HG03159 (cell line): Measurements from ENCODE around the gene GRIK3.

Experiments used
- ATAC-seq: cut with Tn5 transposase; IDR thresholded peaks from one replicate; pipeline ENCODE4 v1.9.1; 2021; ENCODE audit warnings: mild to moderate bottlenecking, moderate library complexity; ENCODE audit not compliant: unreplicated experiment

GRIK3 gene

DNA sequence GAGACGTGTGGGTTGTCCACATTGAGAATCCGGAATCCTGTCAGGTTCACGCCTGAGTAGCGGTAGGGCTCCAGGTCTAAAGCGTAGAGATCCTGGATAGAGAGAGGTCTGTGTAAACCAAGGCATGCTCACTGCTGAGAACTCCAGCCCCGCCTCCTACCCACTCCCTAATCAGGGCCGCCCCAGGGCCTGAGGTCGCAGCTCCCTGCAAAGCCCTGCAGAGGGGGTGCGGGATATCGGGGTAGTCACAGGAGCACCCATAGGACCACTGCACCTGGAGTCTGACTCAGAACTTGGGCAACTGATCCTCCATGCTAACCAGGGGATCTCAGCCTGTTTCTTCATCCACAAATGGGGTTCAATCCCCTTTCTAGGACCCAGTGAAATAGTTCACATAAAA is 174.4 kb downstream of the GRIK3 start:
- ATAC-seq = no peak

GRCh38 chr1:36858981-36859380 is 175.3 kb downstream of the GRIK3 start:
- no peak for ATAC-seq

- ATAC-seq = no peak
These were observed 175.8 kb downstream of the GRIK3 start for GRCh38 chr1:36858553-36858952.

DNA sequence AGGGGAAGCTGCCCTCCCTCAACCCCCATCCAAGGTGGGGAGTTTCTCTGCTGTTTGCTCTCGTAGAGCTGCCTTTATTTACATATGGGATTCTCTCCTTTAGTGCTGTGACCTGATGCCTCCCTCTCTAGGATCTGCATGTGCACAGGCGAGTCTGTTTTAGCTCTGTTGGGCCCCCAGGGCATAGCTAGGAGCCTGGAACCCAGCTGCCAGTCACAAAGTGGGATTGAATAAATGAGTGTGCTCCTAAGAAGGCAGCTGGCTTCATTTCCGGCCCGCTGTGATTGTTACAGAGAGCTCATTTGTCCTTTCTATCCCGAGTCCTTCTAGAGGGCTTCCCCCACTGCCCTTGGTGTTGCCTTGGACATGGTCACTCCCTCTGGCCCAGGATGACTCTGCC is 176.6 kb downstream of the GRIK3 start:
- no peak for ATAC-seq

DNA sequence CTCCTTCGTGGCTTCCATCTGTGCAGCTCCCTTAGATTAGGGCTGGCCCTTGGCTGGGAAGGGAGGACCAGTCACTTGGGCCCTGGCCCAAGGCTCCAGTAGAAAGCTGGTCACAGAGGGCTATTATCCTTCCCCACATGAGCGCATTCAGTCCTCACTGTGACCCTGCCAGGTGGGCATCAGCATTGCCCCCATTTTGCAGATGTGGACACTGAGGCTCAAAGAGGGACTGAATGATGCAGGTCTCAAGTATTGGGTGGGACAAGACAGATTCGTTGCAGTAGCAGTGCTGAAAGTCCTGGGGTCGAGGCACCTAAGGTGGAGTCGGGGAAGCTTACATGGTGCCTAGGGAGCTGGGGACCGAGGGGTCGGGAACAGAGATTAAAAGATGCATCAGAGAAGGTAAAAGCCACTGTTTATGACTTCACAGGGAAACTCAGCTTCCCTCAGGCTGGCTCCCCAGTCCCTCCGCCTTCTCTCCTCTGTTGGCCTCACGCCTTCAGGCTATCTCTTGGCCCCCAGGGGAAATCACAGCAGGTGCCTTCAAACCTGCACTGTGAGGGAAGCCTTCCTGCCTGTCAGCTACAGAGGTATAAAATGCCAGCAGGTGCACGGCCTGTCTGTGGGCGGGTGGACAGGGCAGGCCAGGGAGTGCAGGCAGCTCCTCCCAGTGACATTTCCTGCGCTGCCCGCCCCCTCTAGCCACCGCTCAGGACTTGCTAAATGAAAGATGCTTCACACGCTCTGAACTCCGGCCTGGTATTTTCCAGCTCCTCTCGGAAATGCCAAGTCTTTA is 178.4 kb downstream of the GRIK3 start:
- no peak for ATAC-seq

GRCh38 chr1:36853638-36854037 is 180.7 kb downstream of the GRIK3 start:
- ATAC-seq = no peak

DNA sequence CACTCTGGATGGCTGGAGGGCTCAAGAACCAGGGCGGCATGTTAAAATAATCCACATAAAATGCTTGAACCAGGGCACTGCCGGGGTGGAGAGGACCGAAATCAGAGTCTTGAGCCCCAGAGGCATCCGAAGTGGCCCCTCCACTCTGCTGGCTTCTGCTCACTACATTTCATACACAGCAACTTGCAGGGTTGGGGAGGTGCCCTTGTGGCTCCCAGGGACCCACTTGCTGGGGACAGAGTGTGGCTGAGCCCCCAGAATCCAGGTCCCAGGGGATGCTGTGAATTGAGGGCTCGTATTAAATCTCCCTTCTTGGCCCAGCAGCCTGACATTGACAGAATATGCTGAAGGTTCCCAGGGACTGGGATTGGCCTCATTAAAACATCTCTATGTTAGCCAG is 181.7 kb downstream of the GRIK3 start:
- no peak for ATAC-seq

DNA sequence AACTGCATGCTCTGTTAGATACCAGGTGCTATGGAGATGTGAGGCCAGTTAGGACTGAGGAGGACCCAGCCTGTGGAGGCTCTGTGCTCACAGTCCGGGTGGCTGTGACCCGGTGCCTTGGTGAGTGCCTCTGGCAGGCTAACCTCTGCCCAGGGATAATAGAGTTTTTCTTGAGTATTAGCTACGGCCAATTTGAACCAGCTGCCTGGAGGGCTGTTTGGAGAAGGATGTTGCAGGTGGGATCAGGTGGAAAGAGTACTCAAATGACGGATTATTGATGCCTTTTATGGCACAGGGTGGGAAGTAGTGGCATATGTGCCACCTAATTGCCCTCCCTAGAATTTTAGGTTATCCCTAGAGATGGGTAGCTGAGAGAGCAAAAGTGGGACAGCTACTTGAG is 182.7 kb downstream of the GRIK3 start:
- no peak for ATAC-seq

GRCh38 chr1:36851087-36851486 is 183.2 kb downstream of the GRIK3 start:
- no peak for ATAC-seq

- no peak for ATAC-seq
These were observed 184.4 kb downstream of the GRIK3 start for GRCh38 chr1:36849956-36850355.

DNA sequence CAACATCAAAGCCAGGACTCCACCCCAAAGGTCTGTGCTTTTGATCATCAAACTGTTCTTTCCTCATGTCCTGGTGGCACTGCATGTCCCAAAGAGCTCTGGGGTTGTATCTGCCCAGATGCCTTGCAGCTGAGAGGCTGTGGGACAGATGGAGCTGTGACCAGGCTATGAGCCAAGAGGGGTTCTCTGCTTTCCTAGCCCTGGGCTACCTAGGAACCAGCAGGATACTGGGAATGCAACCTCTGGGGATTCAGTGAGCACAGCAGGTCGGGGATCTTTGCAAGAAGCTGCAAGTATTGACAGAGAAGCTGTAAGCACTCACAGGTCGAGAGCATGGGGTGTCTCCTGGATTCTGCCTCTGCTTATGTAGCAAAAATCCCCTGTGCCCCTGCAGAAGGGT is 186.6 kb downstream of the GRIK3 start:
- no peak for ATAC-seq

- no peak for ATAC-seq
These were observed 187.1 kb downstream of the GRIK3 start for GRCh38 chr1:36847186-36847585.

DNA sequence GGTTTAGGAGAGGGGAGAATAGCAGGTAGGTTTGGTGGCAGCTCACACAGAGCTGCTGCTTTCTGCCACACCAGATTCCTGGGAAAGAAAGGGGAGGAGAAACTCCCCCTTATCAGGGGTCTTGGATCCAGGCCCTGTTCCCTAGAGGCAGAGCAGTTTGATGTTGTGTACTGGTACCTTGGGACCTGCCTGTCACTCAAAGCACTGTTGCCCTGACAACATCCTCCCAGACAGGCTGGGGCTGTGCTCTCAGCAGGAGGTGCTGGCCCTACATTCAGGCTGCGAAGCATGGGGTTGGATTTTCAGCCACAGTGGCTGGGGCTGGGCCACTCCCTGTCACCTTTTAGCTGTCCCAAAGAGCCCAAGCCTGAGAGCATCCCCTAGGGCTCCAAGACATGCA is 188.0 kb downstream of the GRIK3 start:
- no peak for ATAC-seq

GRCh38 chr1:36845802-36846201 is 188.5 kb downstream of the GRIK3 start:
- ATAC-seq = no peak

GRCh38 chr1:36844917-36845316 is 189.4 kb downstream of the GRIK3 start:
- no peak for ATAC-seq

- no peak for ATAC-seq
These were observed 190.3 kb downstream of the GRIK3 start for GRCh38 chr1:36843906-36844610.

GRCh38 chr1:36843027-36843426 is 191.3 kb downstream of the GRIK3 start:
- ATAC-seq = no peak

DNA sequence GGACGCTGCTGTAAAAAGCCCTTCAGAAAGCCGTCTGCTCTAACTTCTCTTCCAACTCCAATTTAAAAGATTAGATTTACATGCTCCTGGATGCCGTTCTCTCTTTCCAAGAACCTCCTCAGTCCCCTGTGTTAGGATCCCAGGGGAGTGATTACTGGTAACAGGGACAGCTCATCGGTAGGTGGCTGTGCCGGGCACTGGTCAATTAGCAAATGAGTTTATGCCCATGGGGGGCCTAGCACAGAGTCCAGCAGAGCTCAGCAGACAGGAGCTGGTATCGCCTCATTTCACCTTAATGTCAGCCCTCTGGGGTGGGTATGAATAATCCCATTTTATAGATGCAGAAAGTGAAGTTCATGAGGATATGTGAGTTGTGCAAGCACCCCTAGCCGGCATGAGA is 191.9 kb downstream of the GRIK3 start:
- no peak for ATAC-seq

GRCh38 chr1:36839485-36839884 is 194.8 kb downstream of the GRIK3 start:
- no peak for ATAC-seq

GRCh38 chr1:36838888-36839287 is 195.4 kb downstream of the GRIK3 start:
- ATAC-seq = no peak

DNA sequence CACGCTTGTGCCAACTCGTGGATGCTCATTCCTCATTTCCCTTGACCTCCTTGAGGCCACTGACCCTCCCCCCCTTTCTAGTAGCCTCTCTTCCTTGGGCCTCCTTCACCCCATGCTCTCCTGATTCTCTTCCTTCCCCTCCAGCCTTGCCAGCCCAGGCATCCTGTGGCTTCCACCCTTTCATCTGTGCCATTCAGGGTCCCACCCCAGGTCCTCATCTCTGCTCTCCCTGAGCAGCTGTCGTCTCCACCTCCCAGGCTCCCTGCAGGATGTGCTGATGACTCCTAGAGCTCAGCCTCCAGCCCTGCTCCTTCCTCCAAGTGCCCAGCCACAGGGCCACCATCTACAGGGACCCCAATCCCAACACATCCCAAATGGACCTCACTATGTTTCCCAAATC is 197.4 kb downstream of the GRIK3 start:
- no peak for ATAC-seq

DNA sequence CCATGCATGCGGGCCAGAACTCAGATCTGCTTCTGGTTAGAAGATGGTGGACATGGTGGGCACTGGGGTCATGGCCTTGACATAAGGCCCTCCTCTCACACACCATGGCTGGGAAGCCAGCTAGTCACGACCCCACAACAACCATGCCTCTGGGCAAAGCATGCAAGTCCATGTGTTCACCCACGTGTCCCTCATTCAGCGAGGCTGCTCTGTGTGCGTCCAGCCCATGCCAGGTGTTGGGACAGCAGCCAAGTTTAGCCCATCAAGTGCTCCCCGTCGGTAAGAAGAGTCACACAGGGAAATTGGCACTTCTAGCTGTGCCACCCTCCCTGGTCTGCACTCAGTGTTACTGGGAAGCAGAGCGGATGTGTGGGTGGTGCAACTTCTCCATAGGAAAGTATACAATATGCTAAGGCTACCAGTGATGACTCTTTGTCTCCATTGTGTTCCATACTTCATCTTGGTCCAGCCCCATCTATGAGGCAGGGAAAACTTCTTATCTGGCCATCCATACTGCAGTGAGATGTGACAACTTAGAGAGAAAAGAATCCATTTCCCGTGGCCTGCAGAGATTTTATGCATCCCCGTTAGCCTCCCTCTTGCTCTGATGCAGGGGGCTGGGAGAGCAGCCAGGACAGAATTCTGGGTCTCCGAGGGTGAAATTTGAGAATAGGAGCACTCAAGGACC is 198.0 kb downstream of the GRIK3 start:
- ATAC-seq = no peak
